Epithelial cell of esophagus (primary cell): ENCODE data around the gene JOSD2.

Experiments
- DNase-seq: peaks from one replicate; pipeline ENCODE4 v3.0.0; 2010; ENCODE audit warnings: low read depth
- H3K4me3 ChIP-seq: 2 replicates; pipeline ENCODE4 v1.5.1; 2011; ENCODE audit warnings: mild to moderate bottlenecking, low read length, control low read depth
- CTCF ChIP-seq: IDR thresholded peaks from 2 replicates; pipeline ENCODE4 v1.5.1; 2011; ENCODE audit warnings: low read depth, mild to moderate bottlenecking, low read length, control low read depth, inconsistent platforms; ENCODE audit not compliant: insufficient read depth; ENCODE audit errors: missing control alignments

JOSD2 gene

GRCh38 chr19:50513746-50514345 lies 2.9 kb upstream of the JOSD2 start, which contains the start of gene ASPDH:
ASPDH (minus strand) TSS chr19:50513913; CDS start chr19:50513823, 90 bp downstream.
- no peak within 1 kb of the TSS for H3K4me3 ChIP-seq
- no peak for TF ChIP-seq CTCF

DNA sequence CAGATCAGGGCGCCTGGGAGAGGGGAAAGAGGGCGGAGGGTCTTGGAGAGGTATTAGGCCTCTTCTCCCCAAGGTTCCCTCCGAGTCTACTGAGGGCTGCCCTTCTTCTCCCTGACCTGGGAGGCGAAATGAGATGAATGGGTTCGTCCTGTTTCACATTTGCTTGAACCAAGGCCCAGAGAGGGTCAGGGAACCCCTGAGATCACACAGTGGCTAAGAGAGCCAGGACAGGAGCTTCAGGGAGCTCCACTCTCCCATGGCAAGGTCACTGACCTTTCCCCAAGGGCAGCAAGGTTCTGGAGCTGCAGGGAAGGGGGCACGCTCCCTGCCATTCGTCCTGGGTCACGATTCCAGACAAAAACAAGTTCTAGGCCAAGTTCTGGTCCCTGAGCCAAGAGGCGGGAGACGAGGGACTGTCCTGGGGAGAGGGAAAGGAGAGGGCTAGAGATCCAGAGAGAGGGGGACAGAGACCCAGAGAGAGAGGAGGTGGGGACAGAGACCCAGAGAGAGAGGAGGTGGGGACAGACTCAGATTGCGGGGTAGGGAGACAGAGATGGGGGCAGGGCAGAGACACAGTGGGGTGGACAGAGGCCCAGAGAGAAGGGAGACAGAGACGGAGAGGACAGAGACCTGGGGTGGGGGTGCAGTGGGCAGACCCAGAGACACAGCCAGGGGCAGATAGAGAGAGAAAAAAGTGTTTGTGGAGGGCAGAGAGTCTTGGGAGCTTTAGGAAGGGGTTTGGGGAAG lies 2.2 kb upstream of the JOSD2 start:
- H3K4me3 ChIP-seq: no peak overlapping the region
- no peak for TF ChIP-seq CTCF
- no peak for DNase-seq

More at GRCh38 chr19:50513746-50514345, 2.9 kb upstream of the JOSD2 start, which contains the start of gene ASPDH:
- DNase-seq: no peak

DNA sequence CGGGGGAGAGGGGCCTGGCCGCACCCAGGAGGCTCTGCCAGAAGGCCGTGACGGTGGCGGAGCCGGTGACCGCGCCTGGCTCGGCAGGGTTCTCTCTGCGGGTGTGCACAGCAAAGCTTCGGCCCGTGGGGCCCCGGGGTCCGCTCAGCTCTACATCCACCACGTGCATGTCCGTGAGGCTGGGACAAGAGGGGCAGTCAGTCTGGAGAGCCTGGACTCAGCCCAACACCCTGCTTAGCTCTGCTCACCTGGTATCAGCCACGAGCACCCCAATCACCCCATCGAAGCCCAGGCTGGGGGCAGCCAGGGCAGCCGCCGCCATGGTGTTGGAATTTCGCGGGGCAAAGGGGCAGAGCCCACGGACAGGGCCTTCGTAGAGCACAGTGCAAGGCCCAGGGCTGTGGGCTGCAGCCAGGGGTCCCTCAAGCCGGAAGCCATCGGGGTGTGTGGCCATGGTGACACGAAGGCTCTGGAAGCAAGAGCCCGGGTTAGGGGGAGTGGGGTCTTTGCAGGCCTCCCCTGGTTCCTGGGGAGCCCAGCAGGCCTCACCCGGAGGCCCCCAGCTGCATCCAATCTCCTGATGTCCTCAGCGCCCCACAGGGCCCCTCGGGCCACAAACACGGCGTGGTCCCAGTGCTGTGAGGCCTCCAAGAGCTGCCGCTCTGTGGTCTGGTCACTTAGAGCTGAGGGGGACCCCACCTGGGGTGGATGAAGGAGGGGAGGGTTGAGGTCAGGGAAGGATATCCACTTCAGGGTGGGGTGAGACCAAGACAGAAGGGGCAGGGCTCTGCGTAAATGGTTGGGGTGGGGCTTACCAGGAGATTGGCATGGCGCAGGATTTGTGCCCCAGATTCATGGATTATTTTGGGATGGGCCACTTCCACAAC lies 1.4 kb upstream of the JOSD2 start:
- peak overlapping the region; percentile 73 for H3K4me3 ChIP-seq
- no peak for DNase-seq
- no peak for TF ChIP-seq CTCF

- TF ChIP-seq CTCF: no peak
- H3K4me3 ChIP-seq: peak overlapping the region; percentile 73
- no peak for DNase-seq
These were observed 307 bp downstream of the JOSD2 start for GRCh38 chr19:50510700-50511068.

DNA sequence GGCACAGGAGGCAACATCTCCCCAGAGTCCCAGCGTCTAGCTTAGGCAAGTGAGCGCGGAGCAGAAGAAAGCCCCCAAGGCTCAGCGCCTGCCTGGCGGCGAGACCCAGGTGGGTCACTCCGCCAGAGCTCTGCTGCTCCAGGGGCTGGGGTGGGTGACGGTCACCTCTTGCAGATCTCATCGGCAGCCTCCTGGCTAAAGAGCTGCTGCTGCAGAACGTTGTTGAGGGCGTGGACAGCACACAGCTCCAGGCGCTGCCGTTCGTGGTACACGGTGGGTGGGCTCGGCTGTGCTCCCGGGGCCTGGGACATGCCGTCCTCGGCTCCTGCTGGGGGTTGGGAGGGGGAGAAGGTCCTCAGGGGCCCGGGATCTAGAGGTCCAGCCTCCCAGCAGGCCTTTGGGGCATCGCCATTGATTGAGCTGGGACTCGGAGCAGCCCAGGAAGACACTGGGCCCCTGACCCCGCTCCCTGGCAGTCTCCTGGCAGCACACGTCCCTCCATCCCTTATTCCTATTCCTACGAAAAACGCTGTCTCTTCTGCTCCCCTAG lies 795 bp downstream of the JOSD2 start:
- DNase-seq: no peak
- H3K4me3 ChIP-seq: peak overlapping the region; percentile 73
- no peak for TF ChIP-seq CTCF

- no peak for DNase-seq
- H3K4me3 ChIP-seq: no peak overlapping the region
- no peak for TF ChIP-seq CTCF
These were observed 1.6 kb downstream of the JOSD2 start for GRCh38 chr19:50509366-50509765.
